Putamen (tissue), 1 donor: ENCODE results near the gene ZNRD2.
A peak's percentile ranks its signal among the peaks of the same experiment; 100 is the strongest.

Source experiments
- DNase-seq: peaks from one replicate; pipeline ENCODE4 v3.0.0-alpha.2; 2016; ENCODE audit warnings: low spot score

ZNRD2 gene

DNA sequence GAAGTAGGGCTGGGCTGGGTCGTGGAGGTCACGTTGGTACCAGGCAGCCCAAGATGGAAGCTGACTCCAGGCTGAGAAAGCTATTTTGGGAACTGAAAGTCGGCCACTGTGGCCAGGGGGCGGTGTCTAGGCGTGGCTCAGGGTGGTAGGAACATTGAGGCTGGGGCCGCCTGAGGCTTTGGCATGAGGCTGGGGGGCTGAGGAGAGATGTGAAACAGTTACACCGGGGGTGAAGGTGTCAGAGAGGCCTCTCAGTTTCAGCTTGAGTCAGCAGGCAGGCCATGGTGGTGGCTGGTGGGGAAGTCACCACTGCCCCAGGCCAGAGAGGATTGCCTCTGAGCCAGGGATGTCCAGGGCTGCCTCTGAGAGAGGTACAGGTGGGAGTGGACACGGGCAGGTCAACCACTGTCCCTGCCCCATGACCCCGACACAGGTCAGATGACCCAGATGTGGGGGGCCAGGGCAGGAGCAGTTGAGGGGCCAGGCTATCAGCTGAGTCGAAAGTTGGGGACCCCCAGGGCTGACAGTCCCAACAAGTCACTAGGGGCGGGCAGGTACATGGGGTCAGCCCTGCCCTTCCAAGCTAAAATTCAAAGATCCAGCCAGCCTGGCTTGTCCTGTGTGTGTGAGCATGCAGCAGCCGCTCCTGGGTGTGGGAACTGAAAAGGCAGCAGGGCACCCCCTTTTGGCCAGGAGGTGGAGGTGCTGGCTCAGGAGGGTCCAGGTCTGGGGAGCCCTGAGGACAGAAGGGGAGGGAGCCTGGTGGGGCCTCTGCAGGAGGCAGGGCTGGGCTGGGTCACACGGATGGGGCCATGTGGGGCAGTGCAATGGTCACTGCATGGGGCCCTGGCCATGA lies 18.1 kb downstream of the ZNRD2 start:
- DNase-seq: no peak

DNA sequence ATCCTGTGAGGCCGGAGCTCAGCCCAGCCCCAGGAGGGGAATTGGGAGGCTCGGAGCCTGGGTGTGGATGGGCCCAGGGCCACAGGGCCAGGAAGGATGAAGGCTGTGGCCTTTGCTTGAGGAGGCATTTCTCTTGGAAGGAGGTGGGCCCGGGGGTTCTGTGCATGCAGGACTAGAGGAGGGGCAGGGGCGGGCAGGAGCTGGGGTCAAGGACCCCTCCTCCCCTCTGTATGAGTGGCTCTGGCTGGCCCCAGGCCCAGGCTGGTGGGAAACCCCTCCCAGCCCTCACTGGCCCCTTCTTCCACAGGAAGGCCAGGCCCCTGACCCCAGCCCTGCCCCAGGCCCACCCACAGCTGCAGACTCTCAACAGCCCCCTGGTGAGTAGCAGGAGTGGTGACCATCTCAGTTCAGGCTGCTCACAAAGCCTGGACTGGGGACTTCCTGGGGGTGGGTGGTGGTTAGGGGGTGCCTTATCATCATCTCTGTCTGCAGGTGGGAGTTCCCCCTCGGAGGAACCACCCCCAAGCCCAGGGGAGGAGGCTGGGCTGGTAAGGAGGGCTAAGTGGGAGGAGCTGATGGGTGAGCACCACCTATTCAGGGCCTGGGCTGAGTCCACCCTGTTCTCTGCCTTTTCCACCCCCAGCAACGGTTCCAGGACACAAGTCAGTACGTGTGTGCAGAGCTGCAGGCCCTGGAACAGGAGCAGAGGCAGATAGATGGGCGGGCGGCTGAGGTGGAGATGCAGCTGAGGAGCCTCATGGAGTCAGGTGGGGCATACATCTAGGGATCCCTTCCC lies 19.4 kb downstream of the ZNRD2 start:
- DNase-seq: no peak

DNA sequence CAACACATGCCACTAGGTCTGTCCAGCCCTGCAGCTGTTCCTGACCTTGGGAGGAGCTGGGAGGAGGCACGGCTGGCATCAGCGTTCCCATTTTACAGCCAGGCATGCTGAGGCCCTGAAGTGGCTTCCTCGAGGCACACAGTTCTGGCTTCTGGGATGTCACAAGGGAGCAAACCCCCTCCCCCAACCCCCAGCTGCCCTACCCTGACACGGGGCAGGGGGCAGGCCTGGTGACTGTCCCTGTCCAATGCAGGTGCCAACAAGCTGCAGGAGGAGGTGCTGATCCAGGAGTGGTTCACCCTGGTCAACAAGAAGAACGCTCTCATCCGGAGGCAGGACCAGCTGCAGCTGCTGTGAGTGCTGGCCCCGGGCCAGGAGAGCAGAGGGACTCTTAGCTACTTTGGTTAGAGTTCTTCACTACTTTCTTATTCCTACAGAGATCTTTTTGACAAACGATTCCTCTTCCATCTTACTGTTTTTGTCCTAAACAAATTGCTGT lies 20.0 kb downstream of the ZNRD2 start:
- no peak for DNase-seq

DNA sequence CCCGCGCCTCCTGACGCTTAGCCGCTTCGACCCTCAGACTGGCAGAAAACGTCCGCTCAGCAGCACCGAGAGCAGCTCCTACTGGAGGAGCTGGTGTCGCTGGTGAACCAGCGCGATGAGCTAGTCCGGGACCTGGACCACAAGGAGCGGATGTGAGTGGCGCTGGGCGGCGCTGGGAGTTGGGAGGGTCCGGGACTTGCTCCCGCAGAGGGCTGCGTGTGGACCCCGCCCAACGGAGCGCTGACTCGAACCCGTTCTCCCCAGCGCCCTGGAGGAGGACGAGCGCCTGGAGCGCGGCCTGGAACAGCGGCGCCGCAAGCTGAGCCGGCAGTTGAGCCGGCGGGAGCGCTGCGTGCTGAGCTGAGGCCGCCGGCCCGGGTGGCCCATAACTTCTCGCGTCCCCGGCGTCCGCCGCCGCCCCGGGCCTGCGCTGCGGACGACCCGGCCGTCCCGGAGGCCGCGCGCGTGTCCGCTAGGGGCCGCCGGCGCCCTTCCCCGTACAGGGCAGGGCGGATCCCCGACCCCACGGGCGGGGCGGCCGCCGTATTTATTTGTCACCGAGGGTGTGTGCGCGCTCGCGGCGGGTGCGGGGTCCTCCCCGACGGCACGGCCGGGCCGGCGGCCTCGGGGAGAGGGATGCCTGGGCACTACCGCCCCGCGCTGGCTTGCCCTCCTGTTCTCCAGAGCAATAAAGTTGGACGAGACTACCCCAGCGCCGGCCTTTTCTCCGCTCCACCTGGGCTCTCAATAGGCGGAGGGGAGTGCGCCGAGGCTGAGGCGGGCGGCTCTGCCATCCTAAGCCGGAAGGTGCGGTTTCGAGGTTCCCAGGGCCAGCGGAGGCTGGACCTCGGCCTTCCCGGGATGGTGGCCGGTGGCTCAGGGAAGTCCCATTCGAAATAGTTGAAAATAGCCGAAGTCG lies 21.9 kb downstream of the ZNRD2 start:
- no peak for DNase-seq

DNA sequence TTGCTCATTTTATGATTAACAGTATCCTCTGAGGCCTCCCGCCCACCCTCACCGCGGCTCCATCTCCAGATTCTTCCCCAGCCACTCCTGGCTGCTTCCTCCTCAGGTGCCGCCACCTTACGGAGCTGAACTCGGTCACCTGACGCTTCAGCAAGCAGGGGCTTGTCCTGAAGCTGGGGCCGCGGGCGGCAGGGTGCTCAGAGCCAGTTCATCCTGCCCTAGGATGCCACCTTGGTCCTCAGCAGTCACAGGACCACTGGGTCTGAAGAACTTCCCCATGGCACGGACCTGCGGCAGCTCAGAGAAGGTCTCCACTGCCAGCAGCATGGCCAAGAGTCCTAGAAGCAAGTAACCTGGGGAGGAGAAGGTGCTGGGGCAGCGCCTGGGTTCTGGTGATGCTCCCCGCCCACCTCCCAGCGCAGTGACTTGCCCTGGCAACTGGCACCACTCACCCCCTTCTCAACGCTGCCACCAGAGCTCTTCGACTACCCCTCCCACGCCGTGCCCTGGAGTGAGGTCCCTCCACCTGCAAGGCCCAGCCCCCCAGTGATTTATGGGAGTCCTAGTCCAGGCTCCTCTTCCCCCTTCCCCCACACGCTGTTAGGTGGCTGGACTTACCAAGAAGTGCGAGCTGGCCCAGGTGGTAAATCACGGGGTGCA lies 22.7 kb downstream of the ZNRD2 start:
- DNase-seq: no peak

DNA sequence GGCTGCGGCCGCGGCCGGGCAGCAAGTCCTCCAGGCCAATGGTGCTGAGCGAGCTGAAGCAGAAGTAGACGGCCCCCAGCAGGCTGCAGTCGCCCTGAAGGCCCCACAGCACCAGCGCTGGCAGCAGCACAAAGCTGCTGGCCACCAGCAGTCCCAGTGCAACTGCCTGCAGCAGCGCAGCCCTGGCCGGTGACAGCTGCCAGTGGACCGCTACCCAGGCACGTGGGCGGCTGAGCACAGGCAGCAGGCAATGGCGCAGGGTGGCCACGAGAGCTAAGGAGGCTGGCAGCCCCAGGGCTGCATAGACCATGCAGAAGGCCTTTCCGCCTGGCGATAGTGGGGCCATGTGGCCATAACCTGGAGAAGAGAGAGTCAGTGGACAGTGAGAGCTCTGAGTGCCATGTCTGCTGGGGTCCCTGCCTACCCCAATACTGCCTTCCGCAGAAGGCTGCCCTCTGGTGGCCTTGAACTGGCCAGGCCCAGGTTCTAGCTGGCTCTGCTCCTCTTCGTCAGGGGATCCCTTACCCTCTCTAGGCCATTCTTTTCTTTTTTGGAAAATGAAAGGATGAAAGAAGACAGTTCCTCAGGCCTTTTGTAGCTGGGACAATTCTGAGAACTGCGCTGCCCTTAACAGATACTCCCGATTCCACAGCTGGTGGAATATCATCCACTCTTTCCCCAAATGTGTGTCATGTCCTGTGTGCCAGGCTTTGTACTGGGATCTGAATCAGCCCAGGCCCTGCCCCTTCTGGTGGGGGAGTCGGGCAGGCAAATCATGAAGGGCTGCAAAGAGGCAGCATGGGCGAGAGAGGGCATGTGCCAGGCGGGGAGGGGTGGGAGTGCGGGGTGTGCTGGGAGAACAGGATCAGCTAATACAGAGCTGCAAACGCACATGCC lies 23.5 kb downstream of the ZNRD2 start:
- DNase-seq: no peak

DNA sequence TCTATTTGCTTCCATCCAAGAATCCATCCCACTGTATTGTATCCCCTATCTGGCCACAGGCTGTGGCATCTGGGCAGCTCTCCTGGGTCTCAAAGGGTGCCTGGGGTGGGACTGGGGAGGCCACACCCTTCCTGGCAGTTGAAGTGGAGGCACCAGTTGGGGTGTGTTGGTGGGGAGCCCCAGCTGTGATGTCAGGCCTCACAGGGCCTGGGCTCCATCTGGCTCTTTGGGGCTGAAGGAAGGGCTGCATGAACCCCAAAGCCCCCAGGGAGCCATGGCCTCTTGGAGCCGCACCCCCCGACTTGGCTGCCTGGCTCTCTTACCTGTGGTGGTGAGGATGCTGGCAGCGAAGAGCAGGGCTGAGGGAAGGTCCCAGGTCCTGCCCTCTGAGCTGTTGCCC lies 24.9 kb downstream of the ZNRD2 start:
- DNase-seq: no peak

DNA sequence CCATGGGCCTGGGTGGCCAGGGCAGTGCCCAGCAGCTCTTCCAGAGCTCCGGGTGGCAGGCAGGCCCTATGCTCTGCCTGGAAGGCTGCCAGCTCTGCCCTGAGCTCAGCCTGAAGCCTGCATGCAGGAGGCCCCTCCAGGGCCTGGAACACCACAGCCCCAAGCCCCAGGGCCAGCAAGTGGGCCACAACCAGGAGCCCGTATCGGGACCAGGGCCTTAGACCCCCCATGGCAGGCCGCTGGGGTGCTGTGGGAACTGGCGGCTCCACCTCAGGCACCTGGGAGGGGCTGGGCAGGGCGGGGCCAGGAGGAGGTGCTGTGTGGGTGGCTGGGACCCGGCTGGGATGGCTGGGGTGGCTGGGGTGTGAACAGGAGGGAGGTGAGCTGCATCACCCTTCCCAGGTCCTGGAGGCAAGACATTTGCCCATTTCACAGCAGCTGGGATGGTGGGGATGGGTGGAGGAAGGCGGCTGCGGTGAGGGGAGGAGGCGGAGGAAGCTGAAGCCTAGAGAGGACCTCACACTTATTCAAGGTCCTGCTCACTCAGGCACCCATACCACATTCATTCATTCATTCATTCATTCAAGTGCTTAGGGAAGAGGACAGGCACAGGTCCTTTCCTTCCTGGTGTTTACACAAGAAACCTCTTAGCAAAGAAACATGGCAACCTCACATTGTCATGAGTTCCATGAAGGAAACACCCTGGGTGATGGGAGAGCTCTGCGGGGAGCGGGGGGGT lies 25.4 kb downstream of the ZNRD2 start, which contains the start of gene KCNK7:
Gene KCNK7, minus strand, starts transcription at position 258 of the 739 bp plus-strand sequence. Its CDS starts 28 bp downstream, at position 230.
- DNase-seq: no peak

DNA sequence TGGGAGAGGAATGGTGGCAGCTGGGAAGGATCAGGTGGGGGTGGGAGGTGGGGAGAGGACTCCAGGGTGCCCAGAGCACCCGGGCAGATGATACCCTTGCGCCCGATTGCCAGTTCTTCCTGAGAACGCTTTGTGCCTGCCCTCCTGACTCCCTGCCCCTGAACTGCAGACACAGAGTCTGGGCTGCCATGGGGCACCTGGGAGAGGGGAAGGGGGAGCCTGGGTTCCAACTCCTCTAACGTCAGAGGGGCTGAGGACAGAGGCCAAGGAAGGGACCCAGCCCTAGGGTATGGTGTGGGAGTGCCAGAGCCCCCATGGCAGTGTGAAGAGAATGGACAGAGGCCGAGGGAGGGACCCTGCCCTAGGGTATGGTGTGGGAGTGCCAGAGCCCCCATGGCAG lies 26.2 kb downstream of the ZNRD2 start:
- no peak for DNase-seq

DNA sequence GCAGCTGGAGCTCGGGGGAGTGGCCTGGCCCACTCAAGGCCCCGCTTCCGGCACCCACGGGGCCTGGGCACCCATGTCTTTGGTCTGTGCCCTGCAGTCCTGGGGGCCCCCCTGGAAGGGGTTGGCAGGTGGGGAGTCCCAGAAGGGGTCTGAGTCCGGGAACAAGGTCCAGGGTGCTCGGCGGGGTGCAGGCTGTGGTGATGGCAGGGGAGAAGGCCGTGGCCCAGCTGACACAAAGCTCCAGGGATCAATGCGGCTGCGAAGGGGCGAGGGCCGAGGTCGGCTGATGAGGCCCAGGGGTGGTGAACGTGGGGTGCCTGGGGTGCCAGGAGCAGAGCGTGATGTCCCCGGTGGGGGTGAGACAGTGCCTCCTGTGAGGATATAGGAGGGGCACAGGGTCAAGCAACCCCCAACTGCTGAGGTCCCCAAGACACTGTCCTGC lies 28.0 kb downstream of the ZNRD2 start:
- no peak for DNase-seq

DNA sequence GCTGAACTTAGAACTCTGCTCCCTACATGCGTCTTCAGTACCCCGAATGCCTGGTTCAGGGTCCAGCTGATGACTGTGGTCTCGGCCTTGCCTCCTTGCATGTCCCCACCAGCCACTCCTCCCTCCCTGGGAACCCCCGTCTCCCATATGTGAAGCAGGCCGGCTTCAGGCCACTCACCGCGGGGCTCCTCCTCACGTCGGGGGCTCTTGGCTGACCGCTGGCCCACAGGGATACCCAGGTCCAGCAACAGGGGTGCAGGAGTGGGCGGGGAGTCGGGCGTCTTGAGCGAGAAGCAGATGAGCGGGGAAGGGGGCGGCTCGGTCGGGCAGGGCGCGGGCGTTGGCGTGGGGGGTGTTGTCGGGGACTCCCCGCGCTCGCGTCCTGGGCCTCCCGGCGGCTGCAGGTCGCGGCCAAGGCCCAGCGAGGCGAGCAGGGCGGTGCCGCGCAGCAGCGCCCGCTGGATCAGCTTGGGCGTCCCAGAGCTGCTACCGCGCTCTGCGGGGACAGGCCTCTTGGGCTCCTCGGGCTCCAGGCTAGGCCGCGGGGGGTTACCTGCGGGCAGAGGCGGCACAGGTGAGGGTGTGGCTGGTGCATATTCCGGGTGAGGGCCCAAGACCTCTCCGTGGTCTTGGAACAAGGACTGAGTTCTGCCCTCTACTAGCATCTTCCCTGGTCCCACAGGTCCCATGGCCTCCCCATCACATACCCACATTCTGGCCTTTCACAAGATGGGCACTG lies 29.1 kb downstream of the ZNRD2 start:
- DNase-seq: no peak

DNA sequence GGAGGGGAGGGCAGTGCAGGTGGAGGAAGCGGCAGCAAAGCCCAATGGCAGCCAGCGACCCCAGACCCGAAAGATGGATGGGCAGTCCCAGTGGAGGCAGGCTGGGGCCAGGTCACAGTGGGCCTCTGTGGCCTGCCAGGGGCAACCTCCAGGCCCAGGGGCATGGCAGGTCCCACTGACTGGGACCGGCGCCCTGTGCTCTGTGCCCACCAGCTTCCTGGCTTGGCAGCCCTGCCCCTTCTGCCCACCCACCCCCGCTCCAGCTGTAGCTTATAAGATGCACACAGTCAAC lies 29.6 kb downstream of the ZNRD2 start:
- no peak for DNase-seq

DNA sequence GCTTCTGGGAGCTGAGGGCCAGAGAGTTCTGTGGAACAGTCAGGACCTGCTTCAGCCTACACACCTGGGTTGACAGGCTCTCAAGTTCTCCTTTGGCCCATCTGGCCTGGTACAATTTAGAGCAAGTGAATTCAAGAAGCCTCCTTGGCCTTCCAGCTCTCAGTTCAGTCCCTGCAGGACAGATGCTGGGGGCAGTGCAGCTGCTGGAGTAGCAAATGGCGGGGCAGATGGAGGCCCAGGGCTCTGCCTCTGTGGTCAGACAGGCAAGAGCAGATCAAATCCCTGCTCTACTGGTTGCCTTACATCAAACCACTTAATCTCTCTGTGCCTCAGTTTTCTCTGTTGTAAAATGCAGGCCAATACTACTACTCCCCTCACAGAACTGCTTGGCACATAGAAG lies 34.0 kb downstream of the ZNRD2 start:
- no peak for DNase-seq

DNA sequence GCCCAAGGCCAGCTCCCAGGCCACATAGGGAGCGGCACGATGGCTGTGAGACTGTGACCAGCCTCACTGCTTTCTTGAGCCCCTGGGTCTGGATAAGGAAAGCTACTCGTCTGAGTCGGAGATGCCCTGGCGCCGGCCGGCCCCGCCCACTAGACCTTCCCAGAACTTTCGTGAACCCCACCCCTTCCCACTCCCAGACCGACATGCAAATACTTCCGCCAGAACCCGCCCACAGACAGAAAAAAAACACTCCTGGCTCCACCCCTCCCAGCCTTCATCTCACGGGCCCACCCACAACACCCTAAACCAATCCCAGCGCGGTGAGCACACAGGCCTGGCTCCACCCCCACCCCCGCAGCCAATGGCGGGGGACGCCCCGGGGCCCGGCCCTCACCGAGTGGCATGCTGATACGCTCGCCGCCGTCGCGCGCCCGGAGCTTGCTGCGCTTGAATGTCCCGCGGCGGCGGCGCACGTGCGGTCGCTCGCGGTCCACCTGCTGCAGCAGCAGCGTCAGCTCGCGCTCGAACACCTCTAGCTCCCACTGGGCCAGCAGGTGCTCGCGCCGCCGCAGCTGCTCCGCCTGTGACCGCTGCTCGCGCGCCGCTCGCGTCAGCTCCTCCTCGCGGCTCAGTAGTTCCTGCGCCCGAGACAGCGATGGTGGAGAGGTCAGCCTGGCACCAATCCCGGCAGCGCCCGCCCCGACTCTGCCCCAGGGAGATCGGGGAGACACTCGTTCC lies 36.8 kb downstream of the ZNRD2 start:
- peak; percentile 97 for DNase-seq

DNA sequence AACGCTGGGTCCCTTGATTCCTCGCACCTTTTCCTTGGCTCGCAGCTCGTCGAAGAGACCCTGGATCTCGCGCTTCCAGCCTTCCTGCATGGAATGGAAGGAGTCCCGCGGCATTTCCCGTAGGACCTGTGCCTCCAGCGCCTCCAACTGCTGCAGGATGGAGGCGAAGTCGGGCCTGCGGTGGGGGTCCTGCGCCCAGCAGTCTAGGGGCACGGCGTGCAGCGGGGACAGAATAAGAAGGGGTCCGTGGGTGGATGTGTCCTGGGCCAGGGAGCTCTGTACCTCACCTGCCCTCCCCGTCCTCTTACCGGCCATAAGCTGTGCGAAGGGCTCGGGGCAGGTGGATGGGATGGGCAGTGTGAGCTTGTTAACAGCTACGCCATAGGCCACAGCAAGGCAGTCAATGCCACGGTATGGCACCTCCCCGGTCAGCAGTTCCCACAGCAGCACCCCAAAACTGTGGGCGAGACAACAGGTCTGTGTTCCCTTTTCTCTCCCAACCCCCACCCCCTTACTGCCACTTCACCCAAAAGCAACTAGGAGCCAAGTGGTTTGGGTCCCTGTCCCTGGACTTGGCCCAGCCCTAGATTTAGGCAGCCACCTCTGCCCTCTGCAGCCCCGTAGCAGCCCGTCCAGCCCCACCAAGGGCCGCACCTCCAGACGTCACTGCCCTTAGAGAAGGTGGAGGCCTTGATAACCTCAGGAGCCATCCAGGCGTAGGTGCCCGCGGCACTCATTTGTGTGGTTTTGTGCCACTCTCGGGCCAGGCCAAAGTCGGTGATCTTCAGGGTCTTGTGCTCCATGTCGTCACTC lies 37.5 kb downstream of the ZNRD2 start:
- DNase-seq: no peak

DNA sequence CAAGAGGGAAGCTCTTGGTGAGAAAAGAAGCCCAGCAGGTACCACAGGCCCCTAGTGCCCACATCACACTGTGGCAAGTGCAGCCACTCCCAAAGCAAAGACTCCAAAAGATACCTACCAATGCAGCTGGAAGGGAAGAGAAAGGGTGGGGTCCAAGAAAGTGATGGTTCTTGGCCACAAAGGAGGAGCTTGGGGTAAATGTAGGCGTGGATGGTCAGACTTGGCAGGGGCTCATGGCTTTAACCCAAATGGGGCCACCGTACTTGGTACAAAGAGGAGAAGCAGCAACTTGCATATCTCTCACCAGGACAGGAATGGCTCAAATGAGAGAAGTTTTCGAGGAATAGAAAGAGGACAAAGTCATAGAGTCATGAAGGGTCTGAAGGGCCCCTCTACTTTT lies 39.0 kb downstream of the ZNRD2 start:
- DNase-seq: no peak

DNA sequence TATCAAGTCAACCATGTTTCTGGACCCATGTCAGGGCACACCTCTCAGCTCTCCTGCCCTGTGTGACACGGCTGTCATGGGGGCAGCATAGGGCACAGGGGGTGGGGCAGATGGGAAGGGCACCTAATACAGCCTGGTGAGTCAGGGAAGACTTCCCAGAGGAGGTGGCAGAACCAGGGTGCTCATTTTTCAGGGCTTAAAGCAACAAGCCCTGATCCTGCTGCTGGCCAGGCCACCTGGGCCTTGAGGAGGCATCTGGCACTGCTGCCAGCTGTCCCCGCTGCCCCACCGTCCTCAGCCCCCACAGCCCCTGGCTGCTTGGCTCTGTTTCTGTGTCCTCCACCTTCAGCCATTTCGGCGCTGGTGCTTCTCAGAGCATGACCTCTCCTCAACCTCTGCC lies 39.4 kb downstream of the ZNRD2 start:
- no peak for DNase-seq

DNA sequence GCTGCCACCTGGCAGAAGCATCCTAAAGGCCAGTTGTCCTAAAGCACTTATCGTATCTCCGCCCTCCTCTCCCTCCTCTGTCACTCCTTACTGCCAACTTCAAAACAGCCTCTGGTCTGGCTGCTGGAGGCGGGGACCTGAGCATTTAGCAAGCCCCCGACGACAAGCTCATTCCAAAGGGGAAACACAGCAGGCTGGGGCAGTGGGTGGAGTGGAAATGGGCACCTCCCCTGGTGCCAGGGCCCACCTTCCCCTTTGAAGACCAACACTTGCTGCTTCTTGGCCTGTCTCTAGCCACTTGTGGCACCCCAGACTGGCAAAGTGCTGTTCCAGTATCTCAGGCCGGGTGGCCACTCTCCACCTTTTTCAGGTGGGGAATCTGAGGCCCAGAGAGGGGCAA lies 40.1 kb downstream of the ZNRD2 start:
- DNase-seq: no peak
